PC-9 (cell line): Measurements from ENCODE around the gene TMEM163.

Experiments
- EZH2 ChIP-seq: fragments of 200-600 bp; sonication (generic); IDR thresholded peaks from 2 replicates; pipeline ENCODE4 v1.8.0; 2017; ENCODE audit warnings: antibody characterized with exemption, low read depth
- TF ChIP-seq, protein P1 (sequence below): fragments of 200-600 bp; sonication (generic); conservative IDR thresholded peaks from 2 replicates; pipeline ENCODE4 v1.6.1; 2017; ENCODE audit warnings: mixed run types, antibody characterized with exemption, mild to moderate bottlenecking, moderate library complexity

- TF ChIP-seq, protein P1, sequence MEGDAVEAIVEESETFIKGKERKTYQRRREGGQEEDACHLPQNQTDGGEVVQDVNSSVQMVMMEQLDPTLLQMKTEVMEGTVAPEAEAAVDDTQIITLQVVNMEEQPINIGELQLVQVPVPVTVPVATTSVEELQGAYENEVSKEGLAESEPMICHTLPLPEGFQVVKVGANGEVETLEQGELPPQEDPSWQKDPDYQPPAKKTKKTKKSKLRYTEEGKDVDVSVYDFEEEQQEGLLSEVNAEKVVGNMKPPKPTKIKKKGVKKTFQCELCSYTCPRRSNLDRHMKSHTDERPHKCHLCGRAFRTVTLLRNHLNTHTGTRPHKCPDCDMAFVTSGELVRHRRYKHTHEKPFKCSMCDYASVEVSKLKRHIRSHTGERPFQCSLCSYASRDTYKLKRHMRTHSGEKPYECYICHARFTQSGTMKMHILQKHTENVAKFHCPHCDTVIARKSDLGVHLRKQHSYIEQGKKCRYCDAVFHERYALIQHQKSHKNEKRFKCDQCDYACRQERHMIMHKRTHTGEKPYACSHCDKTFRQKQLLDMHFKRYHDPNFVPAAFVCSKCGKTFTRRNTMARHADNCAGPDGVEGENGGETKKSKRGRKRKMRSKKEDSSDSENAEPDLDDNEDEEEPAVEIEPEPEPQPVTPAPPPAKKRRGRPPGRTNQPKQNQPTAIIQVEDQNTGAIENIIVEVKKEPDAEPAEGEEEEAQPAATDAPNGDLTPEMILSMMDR = no peak
- TF ChIP-seq EZH2 = no peak
These were observed 169.7 kb downstream of the TMEM163 start for GRCh38 chr2:134549104-134549503.
